ENCODE results near the gene MRGPRF.

The MRGPRF gene

DNA sequence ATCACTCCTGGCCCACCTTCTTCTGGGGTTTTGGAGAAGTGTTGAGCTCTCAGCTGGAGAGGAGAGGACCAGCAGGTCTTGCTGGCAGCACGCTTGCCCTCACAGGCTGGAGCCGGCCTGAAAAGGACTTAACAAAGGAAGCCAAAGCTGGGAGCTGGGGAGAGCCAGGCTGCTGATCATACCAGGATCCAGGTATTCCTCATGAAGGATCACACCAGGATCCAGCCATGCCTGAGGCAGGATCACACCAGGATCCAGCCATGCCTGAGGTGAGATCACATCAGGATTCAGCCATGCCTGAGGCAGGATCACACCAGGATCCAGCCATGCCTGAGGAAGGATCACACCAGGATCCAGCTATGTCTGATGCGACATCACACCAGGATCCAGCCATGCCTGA lies 49.3 kb downstream of the MRGPRF start:
- no peak overlapping the region for H3K4me3 ChIP-seq (IDR thresholded peaks at IDR 0.05; ENCODE audit: insufficient read depth, low read depth, low read length)
- no peak overlapping the region for H3K27ac ChIP-seq
- TF ChIP-seq, protein P1, sequence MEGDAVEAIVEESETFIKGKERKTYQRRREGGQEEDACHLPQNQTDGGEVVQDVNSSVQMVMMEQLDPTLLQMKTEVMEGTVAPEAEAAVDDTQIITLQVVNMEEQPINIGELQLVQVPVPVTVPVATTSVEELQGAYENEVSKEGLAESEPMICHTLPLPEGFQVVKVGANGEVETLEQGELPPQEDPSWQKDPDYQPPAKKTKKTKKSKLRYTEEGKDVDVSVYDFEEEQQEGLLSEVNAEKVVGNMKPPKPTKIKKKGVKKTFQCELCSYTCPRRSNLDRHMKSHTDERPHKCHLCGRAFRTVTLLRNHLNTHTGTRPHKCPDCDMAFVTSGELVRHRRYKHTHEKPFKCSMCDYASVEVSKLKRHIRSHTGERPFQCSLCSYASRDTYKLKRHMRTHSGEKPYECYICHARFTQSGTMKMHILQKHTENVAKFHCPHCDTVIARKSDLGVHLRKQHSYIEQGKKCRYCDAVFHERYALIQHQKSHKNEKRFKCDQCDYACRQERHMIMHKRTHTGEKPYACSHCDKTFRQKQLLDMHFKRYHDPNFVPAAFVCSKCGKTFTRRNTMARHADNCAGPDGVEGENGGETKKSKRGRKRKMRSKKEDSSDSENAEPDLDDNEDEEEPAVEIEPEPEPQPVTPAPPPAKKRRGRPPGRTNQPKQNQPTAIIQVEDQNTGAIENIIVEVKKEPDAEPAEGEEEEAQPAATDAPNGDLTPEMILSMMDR (conservative IDR thresholded peaks at IDR 0.05; ENCODE audit: low read depth, low read length), result no peak
- H3K27me3 ChIP-seq (ENCODE audit: insufficient read depth, low read depth), result peaks cover 9% of the 10 kb centered on the region; the same call in 1 of the 2 replicates
- H2AFZ ChIP-seq (ENCODE audit: low read depth), result no peak overlapping the region
- no peaks in the 10 kb centered on the region for H4K20me1 ChIP-seq (ENCODE audit: insufficient read depth)
- H3K9ac ChIP-seq, result no peak overlapping the region
- no peaks in the 10 kb centered on the region for H3K79me2 ChIP-seq (ENCODE audit: insufficient read depth, low read depth)
- no peaks in the 10 kb centered on the region for H3K4me1 ChIP-seq (ENCODE audit: low read depth, poor library complexity, severe bottlenecking)
- H3K4me2 ChIP-seq, result no peak overlapping the region
- H3K36me3 ChIP-seq (ENCODE audit: insufficient read depth), result no peaks in the 10 kb centered on the region

DNA sequence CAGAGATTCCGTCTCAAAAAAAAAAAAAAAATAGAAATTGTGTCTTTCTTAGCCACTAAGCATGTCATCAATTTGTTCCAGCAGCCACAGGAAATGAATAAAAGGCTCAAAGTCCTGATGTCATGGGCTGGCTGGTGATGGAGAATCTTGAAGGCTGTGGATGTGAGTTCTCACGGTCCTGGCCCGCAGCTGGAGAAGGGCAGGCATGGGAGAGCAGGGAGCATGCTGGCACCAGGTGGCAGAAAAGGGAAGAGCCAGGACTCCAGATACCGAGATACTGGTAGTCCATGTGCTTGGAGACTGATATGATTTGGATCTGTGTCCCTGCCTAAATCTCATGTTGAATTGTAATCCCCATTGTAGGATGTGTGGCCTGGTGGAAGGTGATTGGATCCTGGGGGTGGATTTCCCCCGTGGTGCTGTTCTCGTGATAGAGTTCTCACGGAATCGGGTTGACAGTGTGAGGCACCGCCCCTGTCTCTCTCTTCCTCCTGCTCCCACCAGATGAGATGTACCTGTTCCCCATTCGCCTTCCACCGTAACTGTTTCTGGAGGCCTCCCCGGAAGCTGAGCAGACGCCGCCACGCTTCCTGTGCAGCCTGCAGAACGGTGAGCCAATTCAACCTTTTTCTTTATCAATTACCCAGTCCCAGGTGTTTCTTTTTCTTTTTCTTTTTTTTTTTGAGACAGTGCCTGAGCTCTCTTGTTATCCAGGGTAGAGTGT lies 50.4 kb downstream of the MRGPRF start:
- Histone ChIP-seq H3K27me3 (ENCODE audit: insufficient read depth, low read depth) (peaks cover 5% of the 10 kb centered on the region; the same call in 1 of the 2 replicates), H3K36me3 (ENCODE audit: insufficient read depth) (no peaks in the 10 kb centered on the region), H3K79me2 (ENCODE audit: insufficient read depth, low read depth) (no peaks in the 10 kb centered on the region), H3K4me1 (ENCODE audit: low read depth, poor library complexity, severe bottlenecking) (no peaks in the 10 kb centered on the region), H2AFZ (ENCODE audit: low read depth) (no peak overlapping the region), H4K20me1 (ENCODE audit: insufficient read depth) (no peaks in the 10 kb centered on the region), H3K9ac (no peak overlapping the region), H3K27ac (no peak overlapping the region), H3K4me3 (IDR thresholded peaks at IDR 0.05; ENCODE audit: insufficient read depth, low read depth, low read length) (no peak overlapping the region), H3K4me2 (no peak overlapping the region)
- TF ChIP-seq, protein P1 (conservative IDR thresholded peaks at IDR 0.05; ENCODE audit: low read depth, low read length), result no peak

DNA sequence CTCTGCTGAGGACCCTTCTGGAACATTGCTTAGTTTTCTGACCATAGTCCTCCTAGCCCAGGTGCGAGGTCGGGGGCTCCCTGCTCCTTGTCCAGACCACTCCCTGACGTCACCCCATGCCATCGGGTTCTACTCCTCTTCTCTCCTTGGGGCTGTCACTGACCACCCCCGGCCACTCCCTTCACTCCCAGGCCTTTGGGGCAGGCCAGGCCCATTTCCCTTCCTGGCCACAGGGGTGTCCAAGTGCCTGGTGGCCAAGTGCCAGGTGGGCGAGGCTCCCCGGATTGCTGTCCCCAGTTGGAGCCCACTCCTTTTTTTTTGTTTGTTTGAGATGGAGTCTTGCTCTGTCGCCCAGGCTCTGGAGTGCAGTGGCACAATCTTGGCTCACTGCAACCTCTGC lies 51.8 kb downstream of the MRGPRF start:
- Histone ChIP-seq H3K79me2 (ENCODE audit: insufficient read depth, low read depth) (no peaks in the 10 kb centered on the region), H3K4me2 (no peak overlapping the region), H2AFZ (ENCODE audit: low read depth) (no peak overlapping the region), H3K4me1 (ENCODE audit: low read depth, poor library complexity, severe bottlenecking) (no peaks in the 10 kb centered on the region), H3K36me3 (ENCODE audit: insufficient read depth) (no peaks in the 10 kb centered on the region), H4K20me1 (ENCODE audit: insufficient read depth) (no peaks in the 10 kb centered on the region), H3K27ac (no peak overlapping the region), H3K4me3 (IDR thresholded peaks at IDR 0.05; ENCODE audit: insufficient read depth, low read depth, low read length) (no peak overlapping the region), H3K27me3 (ENCODE audit: insufficient read depth, low read depth) (peaks cover 5% of the 10 kb centered on the region; the same call in 1 of the 2 replicates), H3K9ac (no peak overlapping the region)
- TF ChIP-seq, protein P1 (conservative IDR thresholded peaks at IDR 0.05; ENCODE audit: low read depth, low read length), result no peak

DNA sequence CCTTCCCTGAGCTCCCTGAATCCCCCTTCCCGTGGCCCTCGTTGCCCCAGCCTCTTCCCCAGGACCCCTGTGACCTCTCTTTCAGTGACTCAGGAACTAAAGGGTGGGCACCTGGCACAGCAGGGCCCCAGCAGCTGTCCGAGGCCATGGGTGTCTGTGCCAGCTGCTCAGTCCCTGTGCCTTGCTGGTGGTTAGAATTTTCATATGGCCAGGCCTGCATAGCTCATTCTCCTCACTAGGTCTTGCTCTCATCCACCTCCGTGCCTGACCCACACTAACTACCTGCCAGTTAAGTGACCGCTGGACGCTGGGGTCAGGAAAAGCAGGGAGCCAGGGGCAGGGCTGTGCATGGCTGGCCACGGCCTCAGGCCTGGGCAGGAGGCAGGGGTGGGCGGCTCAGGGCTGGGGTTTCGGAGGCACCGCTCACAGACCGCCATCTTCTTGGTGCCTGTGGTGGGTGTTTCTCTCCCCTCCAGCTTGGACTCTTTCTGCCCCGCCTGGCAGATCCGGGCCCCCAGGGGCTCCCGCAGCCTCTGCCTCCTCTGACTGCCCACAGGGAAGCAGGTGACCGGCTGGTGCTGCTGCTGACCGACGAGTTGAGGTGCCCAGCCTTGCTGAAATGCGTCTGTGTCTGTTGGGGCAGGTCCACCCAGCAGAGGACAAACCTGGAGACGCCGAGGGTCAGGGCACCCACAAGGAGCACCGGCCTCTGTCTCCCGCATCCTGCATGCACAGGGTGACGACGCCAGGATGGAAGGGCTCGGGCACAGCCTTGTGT lies 52.6 kb downstream of the MRGPRF start:
- TF ChIP-seq, protein P1 (conservative IDR thresholded peaks at IDR 0.05; ENCODE audit: low read depth, low read length), result no peak
- Histone ChIP-seq H3K4me2 (no peak overlapping the region), H2AFZ (ENCODE audit: low read depth) (no peak overlapping the region), H3K27me3 (ENCODE audit: insufficient read depth, low read depth) (no peaks in the 10 kb centered on the region), H3K79me2 (ENCODE audit: insufficient read depth, low read depth) (no peaks in the 10 kb centered on the region), H3K27ac (no peak overlapping the region), H3K9ac (no peak overlapping the region), H3K4me1 (ENCODE audit: low read depth, poor library complexity, severe bottlenecking) (no peaks in the 10 kb centered on the region), H4K20me1 (ENCODE audit: insufficient read depth) (no peaks in the 10 kb centered on the region), H3K36me3 (ENCODE audit: insufficient read depth) (no peaks in the 10 kb centered on the region), H3K4me3 (IDR thresholded peaks at IDR 0.05; ENCODE audit: insufficient read depth, low read depth, low read length) (no peak overlapping the region)
